Gastrocnemius medialis (tissue), 4 donors: ENCODE data around the gene PDGFD.

Source experiments
- CTCF ChIP-seq, 5 experiments: fragments of 450-650 bp in 3 of 5; fragments of 200-600 bp in 2 of 5; sonication (generic) in 2 of 5; IDR thresholded peaks in 4 of 5; conservative IDR thresholded peaks in 1 of 5; 1 replicate in 4 of 5; 2 replicates in 1 of 5; pipeline ENCODE4 v1.5.1; 2016 to 2019; ENCODE audit warnings: antibody characterized with exemption in 5 of 5, mild to moderate bottlenecking in 3 of 5, moderate library complexity in 3 of 5
- POLR2A ChIP-seq, 2 donors: fragments of 450-650 bp; IDR thresholded peaks; one replicate each; pipeline ENCODE4 v1.6.1; 2017; ENCODE audit warnings: antibody characterized with exemption in 2 of 2, mild to moderate bottlenecking in 2 of 2, moderate library complexity in 2 of 2

DNA sequence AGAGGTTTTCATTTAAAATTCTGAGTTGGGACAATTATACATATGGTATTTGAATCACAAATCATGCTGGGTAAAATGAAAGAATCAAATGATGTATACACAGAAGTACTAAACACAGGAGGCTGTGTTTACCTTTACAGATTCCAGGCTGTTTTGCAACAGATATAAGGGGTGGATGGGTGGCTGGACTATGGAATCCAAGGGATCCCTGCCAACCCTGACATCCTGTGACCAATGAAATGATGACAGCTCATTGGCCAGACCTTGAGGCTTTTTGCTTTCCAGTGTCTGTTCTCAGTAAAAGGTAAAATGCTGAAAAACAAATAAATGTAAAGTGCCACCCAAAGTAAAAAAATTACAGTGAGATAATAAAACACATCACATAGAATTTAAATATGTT lies 130.8 kb downstream of the PDGFD start:
- TF ChIP-seq CTCF (IDR thresholded peaks at IDR 0.05 in 4 of 5, conservative IDR thresholded peaks at IDR 0.05 in 1 of 5) (no peak), POLR2A (IDR thresholded peaks at IDR 0.05) (no peak)
